ENCODE data around the gene NODAL. TPM values are rescaled to one million over a fixed set of nuclear protein-coding genes. Genes with fewer than 3 reads are reported as not detected.

NODAL gene
- total RNA-seq, 4 donors from 2014 or later, result not detected

- H3K9me3 ChIP-seq, result no peaks in the 10 kb centered on the region
- DNase-seq, result no peak
- TF ChIP-seq POLR2A (IDR thresholded peaks at IDR 0.05), result no peak
- TF ChIP-seq, protein P1, sequence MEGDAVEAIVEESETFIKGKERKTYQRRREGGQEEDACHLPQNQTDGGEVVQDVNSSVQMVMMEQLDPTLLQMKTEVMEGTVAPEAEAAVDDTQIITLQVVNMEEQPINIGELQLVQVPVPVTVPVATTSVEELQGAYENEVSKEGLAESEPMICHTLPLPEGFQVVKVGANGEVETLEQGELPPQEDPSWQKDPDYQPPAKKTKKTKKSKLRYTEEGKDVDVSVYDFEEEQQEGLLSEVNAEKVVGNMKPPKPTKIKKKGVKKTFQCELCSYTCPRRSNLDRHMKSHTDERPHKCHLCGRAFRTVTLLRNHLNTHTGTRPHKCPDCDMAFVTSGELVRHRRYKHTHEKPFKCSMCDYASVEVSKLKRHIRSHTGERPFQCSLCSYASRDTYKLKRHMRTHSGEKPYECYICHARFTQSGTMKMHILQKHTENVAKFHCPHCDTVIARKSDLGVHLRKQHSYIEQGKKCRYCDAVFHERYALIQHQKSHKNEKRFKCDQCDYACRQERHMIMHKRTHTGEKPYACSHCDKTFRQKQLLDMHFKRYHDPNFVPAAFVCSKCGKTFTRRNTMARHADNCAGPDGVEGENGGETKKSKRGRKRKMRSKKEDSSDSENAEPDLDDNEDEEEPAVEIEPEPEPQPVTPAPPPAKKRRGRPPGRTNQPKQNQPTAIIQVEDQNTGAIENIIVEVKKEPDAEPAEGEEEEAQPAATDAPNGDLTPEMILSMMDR (IDR thresholded peaks at IDR 0.05), result no peak
- H3K27me3 ChIP-seq, result no peaks in the 10 kb centered on the region
- H3K4me1 ChIP-seq, result peaks cover 0 to 7% of the 10 kb centered on the region in 2 donors
- no peaks in the 10 kb centered on the region for H3K36me3 ChIP-seq
- intact Hi-C loops (cut with DNase I; ENCODE audit: low total_unique reads), result no loop called here
- H3K27ac ChIP-seq, result peak overlapping the region; percentile 77 to 78
- H3K4me3 ChIP-seq, result no peak overlapping the region
Observed at GRCh38 chr10:70432101-70432500, 9.4 kb downstream of the NODAL start.

- intact Hi-C loops (cut with DNase I; ENCODE audit: low total_unique reads), result no loop called here
- H3K4me3 ChIP-seq, result no peak overlapping the region
- H3K27me3 ChIP-seq, result no peaks in the 10 kb centered on the region
- peak overlapping the region; percentile 77 to 78 for H3K27ac ChIP-seq
- H3K4me1 ChIP-seq, result peaks cover 0 to 7% of the 10 kb centered on the region in 2 donors
- TF ChIP-seq POLR2A (IDR thresholded peaks at IDR 0.05), result no peak
- TF ChIP-seq, protein P1 (IDR thresholded peaks at IDR 0.05), result peak; percentile 18 to 69 (median 40)
- no peaks in the 10 kb centered on the region for H3K9me3 ChIP-seq
- no peaks in the 10 kb centered on the region for H3K36me3 ChIP-seq
- peak; percentile 75 to 84 for DNase-seq
Observed at GRCh38 chr10:70430493-70431445, 10.7 kb downstream of the NODAL start.

- H3K27ac ChIP-seq, result no peak overlapping the region
- no peak for DNase-seq
- H3K27me3 ChIP-seq, result no peaks in the 10 kb centered on the region
- no peaks in the 10 kb centered on the region for H3K36me3 ChIP-seq
- TF ChIP-seq, protein P1 (IDR thresholded peaks at IDR 0.05), result no peak
- TF ChIP-seq POLR2A (IDR thresholded peaks at IDR 0.05), result no peak
- no peak overlapping the region for H3K4me3 ChIP-seq
- intact Hi-C loops (cut with DNase I; ENCODE audit: low total_unique reads), result no loop called here
- H3K9me3 ChIP-seq, result no peaks in the 10 kb centered on the region
- H3K4me1 ChIP-seq, result peaks cover 0 to 7% of the 10 kb centered on the region in 2 donors
Observed at GRCh38 chr10:70426823-70427222, 14.7 kb downstream of the NODAL start.

DNA sequence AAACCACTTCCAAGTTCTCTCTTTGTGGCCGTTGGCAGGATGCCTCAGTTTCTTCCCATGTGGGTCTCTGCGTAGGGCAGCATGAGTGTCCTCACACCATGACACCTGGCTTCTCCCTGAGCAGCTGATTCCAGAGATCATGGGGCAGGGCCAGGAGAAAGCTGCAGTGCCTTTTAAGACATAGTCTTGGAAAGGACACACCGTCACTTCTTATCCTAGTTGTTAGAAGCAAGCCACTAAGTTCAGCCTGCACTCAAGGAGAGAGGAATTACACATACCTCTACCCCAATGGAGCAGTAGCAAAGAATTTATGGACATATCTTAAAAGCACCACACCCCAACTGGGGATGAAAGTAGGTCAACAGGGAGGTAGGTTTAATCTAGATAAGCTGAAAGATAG is 16.4 kb downstream of the NODAL start:
- H3K4me3 ChIP-seq, result no peak overlapping the region
- no peaks in the 10 kb centered on the region for H3K27me3 ChIP-seq
- no peaks in the 10 kb centered on the region for H3K4me1 ChIP-seq
- no peak for TF ChIP-seq POLR2A (IDR thresholded peaks at IDR 0.05)
- TF ChIP-seq, protein P1 (IDR thresholded peaks at IDR 0.05), result no peak
- intact Hi-C loops (cut with DNase I; ENCODE audit: low total_unique reads), result no loop called here
- H3K27ac ChIP-seq, result no peak overlapping the region
- no peaks in the 10 kb centered on the region for H3K36me3 ChIP-seq
- H3K9me3 ChIP-seq, result no peaks in the 10 kb centered on the region
- DNase-seq, result no peak

- Histone ChIP-seq H3K9me3 (no peaks in the 10 kb centered on the region), H3K27me3 (no peaks in the 10 kb centered on the region), H3K4me3 (no peak overlapping the region), H3K4me1 (no peaks in the 10 kb centered on the region), H3K27ac (no peak overlapping the region), H3K36me3 (no peaks in the 10 kb centered on the region)
- DNase-seq, result no peak
- no peak for TF ChIP-seq POLR2A (IDR thresholded peaks at IDR 0.05)
- TF ChIP-seq, protein P1 (IDR thresholded peaks at IDR 0.05), result no peak
- intact Hi-C loops (cut with DNase I; ENCODE audit: low total_unique reads), result no loop called here
Observed at GRCh38 chr10:70424320-70424719, 17.2 kb downstream of the NODAL start.
